HepG2 (cell line): Measurements from ENCODE around the gene GCN1. TPM values are rescaled to one million over a fixed set of nuclear protein-coding genes. Genes with fewer than 3 reads are reported as not detected.

ENCODE experiments used
- ATAC-seq: fragments of 200-7000 bp; cut with Tn5 transposase; 3 replicates; pipeline ENCODE4 v1.9.1; 2020; ENCODE audit warnings: mild to moderate bottlenecking, moderate library complexity
- BruUV-seq: library from RNA; stranded (reverse); fragments of 400-500 nt; replicated peaks from 2 replicates; lab custom pipeline; 2021; lab: Mats Ljungman, UMichigan
- CTCF ChIA-PET: fragments of 300-600 bp; formaldehyde crosslinking; extraction: SDS; loops from one replicate; lab custom pipeline; 2021; ENCODE audit warnings: low total read pairs, inconsistent platforms, low intra/inter-chr PET ratio; lab: Yijun Ruan, JAX
- POLR2A ChIA-PET: fragments of 350-600 bp; sonication (Branson Sonifier 250); formaldehyde crosslinking; loops from one replicate; lab custom pipeline; 2020; ENCODE audit warnings: antibody characterized with exemption, inconsistent platforms; lab: Yijun Ruan, JAX
- DNase-seq: peaks from one replicate; pipeline ENCODE4 v3.0.0-alpha.2; 2015; ENCODE audit warnings: low spot score
- FAIRE-seq: peaks from 3 replicates; lab custom pipeline; 2011; peaks lifted over from hg19 to GRCh38; lab: Jason Lieb, UNC
- H2AFZ ChIP-seq: one replicate; pipeline ENCODE4 v1.6.1; 2011; ENCODE audit warnings: low read length, inconsistent platforms
- H3K27ac ChIP-seq: fragments of 300-600 bp; 3 replicates; pipeline ENCODE4 v1.8.0; 2011; ENCODE audit warnings: mixed run types, mild to moderate bottlenecking, mixed read lengths, low read length, inconsistent platforms; ENCODE audit not compliant: insufficient read depth; ENCODE audit errors: extremely low read length
- H3K27me3 ChIP-seq, 2 experiments: fragments of 200-600 bp in 1 of 2; 2 replicates in 1 of 2; 3 replicates in 1 of 2; pipeline versions ENCODE4 v1.6.0 to v1.8.0; 2011; ENCODE audit warnings: low read length in 2 of 2, mild to moderate bottlenecking in 2 of 2, moderate library complexity in 2 of 2, inconsistent platforms in 1 of 2; ENCODE audit not compliant: insufficient read depth in 2 of 2, control insufficient read depth in 1 of 2
- H3K36me3 ChIP-seq, 2 experiments: fragments of 200-600 bp in 1 of 2; replicated peaks in 1 of 2; 2 replicates in 1 of 2; 3 replicates in 1 of 2; pipeline versions ENCODE4 v1.5.1 to v1.8.0; 2011; ENCODE audit warnings: low read length in 2 of 2, inconsistent platforms in 1 of 2; ENCODE audit not compliant: insufficient read depth in 2 of 2, control insufficient read depth in 1 of 2
- H3K4me1 ChIP-seq: 2 replicates; pipeline ENCODE4 v1.5.1; 2012; ENCODE audit warnings: low read length, inconsistent platforms; ENCODE audit not compliant: insufficient read depth
- H3K4me2 ChIP-seq: 2 replicates; pipeline ENCODE4 v1.6.0; 2011; ENCODE audit warnings: low read depth, low read length, inconsistent platforms
- H3K4me3 ChIP-seq, 3 experiments: fragments of 200-600 bp in 1 of 3; sonication (generic), shearing (Covaris generic) in 1 of 3; replicated peaks in 1 of 3; 2 replicates each; pipeline ENCODE4 v1.5.1; 2011 to 2016; ENCODE audit warnings: low read length in 3 of 3, inconsistent platforms in 2 of 3, low read depth in 2 of 3, mild to moderate bottlenecking in 2 of 3, control low read depth in 1 of 3, mixed read lengths in 1 of 3; ENCODE audit not compliant: insufficient read depth in 1 of 3
- H3K79me2 ChIP-seq: one replicate; pipeline ENCODE4 v1.6.1; 2011; ENCODE audit warnings: low read length, inconsistent platforms; ENCODE audit not compliant: insufficient read depth
- H3K9ac ChIP-seq: 2 replicates; pipeline ENCODE4 v1.6.0; 2011; ENCODE audit warnings: mild to moderate bottlenecking, low read depth, low read length, inconsistent platforms; ENCODE audit not compliant: insufficient read depth
- H3K9me3 ChIP-seq: 2 replicates; pipeline ENCODE4 v1.5.1; 2012; ENCODE audit warnings: mild to moderate bottlenecking, low read length
- H4K20me1 ChIP-seq: 2 replicates; pipeline ENCODE4 v1.6.0; 2011; ENCODE audit warnings: inconsistent platforms, mild to moderate bottlenecking, low read length, moderate library complexity; ENCODE audit not compliant: insufficient read depth
- AGO2 ChIP-seq: fragments of 200-400 bp; formaldehyde crosslinking; optimal IDR thresholded peaks from 2 replicates; pipeline ENCODE3; 2017; ENCODE audit warnings: mild to moderate bottlenecking, low read depth, low read length, moderate library complexity
- BCL6 ChIP-seq: IDR thresholded peaks from 2 replicates; pipeline ENCODE4 v1.6.1; 2016; ENCODE audit warnings: missing genetic modification reagents, missing compliant biosample characterization
- CBX1 ChIP-seq: IDR thresholded peaks from one replicate; pipeline ENCODE4 v1.6.1; 2016; ENCODE audit warnings: antibody characterized with exemption, low read depth
- MYC ChIP-seq: sonication (generic); formaldehyde crosslinking; IDR thresholded peaks from 2 replicates; pipeline ENCODE4 v1.9.0; 2021; ENCODE audit warnings: missing genetic modification reagents, borderline replicate concordance
- NPAS2 ChIP-seq: sonication (generic); formaldehyde crosslinking; IDR thresholded peaks from 2 replicates; pipeline ENCODE4 v1.8.0; 2022; ENCODE audit warnings: mild to moderate bottlenecking, missing genetic modification reagents, borderline replicate concordance
- TP53 ChIP-seq: sonication (generic); formaldehyde crosslinking; conservative IDR thresholded peaks from 2 replicates; pipeline ENCODE4 v1.4.0; 2020; ENCODE audit warnings: missing genetic modification reagents
- YEATS2 ChIP-seq: sonication (generic); formaldehyde crosslinking; IDR thresholded peaks from 2 replicates; pipeline ENCODE4 v1.4.0; 2020; ENCODE audit warnings: missing genetic modification reagents, borderline replicate concordance
- ZNF264 ChIP-seq: sonication (generic); formaldehyde crosslinking; IDR thresholded peaks from 2 replicates; pipeline ENCODE4 v1.4.0; 2020; ENCODE audit warnings: missing genetic modification reagents
- ZNF430 ChIP-seq: sonication (generic); formaldehyde crosslinking; IDR thresholded peaks from 2 replicates; pipeline ENCODE4 v1.9.0; 2021; ENCODE audit warnings: mild to moderate bottlenecking, missing genetic modification reagents
- ZNF543 ChIP-seq: sonication (generic); formaldehyde crosslinking; IDR thresholded peaks from 2 replicates; pipeline ENCODE4 v1.4.0; 2020; ENCODE audit warnings: mild to moderate bottlenecking, missing genetic modification reagents
- ZNF768 ChIP-seq: sonication (generic); formaldehyde crosslinking; IDR thresholded peaks from 2 replicates; pipeline ENCODE4 v1.4.0; 2020; ENCODE audit warnings: missing genetic modification reagents
- WGBS: methylation state at CpG from one replicate; pipeline ENCODE4 v1.1.6; 2017; ENCODE audit warnings: low lambda C conversion rate; 5-methylcytosine and 5-hydroxymethylcytosine counted together
- in situ Hi-C: cut with HindIII; loops from 2 replicates; pipeline ENCODE4 v1.10.0; 2017; ENCODE audit warnings: low pct_unique_long_range_greater_than_20kb; ENCODE audit not compliant: extremely low pct_ligation_motif_present
- intact Hi-C: fragments of 100-400 bp; cut with micrococcal nuclease; formaldehyde crosslinking; loops from one replicate; pipeline ENCODE4 v1.10.0; 2022; ENCODE audit not compliant: unreplicated experiment
- polyA plus RNA-seq, 8 experiments: library from polyadenylated mRNA; depleted of rRNA in 3 of 8; stranded (reverse) in 7 of 8; unstranded in 1 of 8; fragments of >200 nt; fragmentation: Illumina TruSeq in 4 of 8; extraction: Trizol in 4 of 8; gene quantifications; 2 replicates each; pipeline versions ENCODE4 v1.2.1 to v1.2.3, GENCODE V29; 2011 to 2016; ENCODE audit warnings: low read depth in 4 of 8, missing spikeins in 1 of 8, mixed read lengths in 1 of 8; ENCODE audit not compliant: insufficient read depth in 1 of 8
- total RNA-seq, 5 experiments: library from RNA; depleted of rRNA; stranded (reverse); fragments of >200 nt; fragmentation: Illumina TruSeq; extraction: Trizol; gene quantifications; 2 replicates each; pipeline ENCODE4 v1.2.3, GENCODE V29; 2016; ENCODE audit warnings: low read depth in 1 of 5
- TF ChIP-seq, protein P1 (sequence below): sonication (generic); formaldehyde crosslinking; IDR thresholded peaks from 2 replicates; pipeline ENCODE4 v1.4.0; 2020; ENCODE audit warnings: missing genetic modification reagents

GCN1 gene
- total and polyA plus RNA-seq, 2 of the 13 experiments (the other 11 are each of a cell fraction or from before 2014, with no cell fraction given), result 58.2 to 83.0 TPM

DNA sequence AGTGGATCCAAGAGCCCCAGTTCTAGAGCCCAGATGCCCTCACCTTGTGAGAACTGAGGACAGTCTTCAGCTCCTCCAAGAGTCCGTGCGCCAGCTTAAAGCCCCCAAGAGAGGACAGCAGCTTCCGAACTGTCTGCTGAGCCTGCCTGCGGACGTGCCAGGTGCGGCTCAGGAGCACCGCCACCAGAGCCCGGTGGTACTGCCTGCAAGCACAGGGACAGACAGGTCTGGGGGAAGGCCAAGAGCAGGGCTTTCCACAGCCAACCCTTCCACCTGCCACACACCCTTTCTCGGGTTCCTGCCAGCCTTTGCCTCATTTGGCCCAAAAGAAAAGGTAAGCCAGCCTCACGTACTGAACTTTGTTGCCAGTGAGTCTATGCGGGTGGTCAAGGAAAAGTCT lies 30.2 kb downstream of the GCN1 start:
- Histone ChIP-seq H4K20me1 (no peaks in the 10 kb centered on the region), H3K36me3 (peaks cover 52 to 71% of the 10 kb centered on the region in 2 experiments), H3K4me1 (peaks cover 6% of the 10 kb centered on the region; the same call in 1 of the 2 replicates), H3K9ac (no peak overlapping the region), H3K9me3 (no peaks in the 10 kb centered on the region), H3K27ac (no peak overlapping the region), H3K79me2 (no peaks in the 10 kb centered on the region), H2AFZ (no peak overlapping the region), H3K4me3 (no peak overlapping the region), H3K27me3 (no peaks in the 10 kb centered on the region), H3K4me2 (no peak overlapping the region)
- ATAC-seq (0 out of 3 replicates have a peak, but pooled peaks have one; percentile 12), DNase-seq (no peak), FAIRE-seq (no peak)
- intact Hi-C loops (no loop called here), in situ Hi-C loops (no loop called here)
- 95% methylated on average over 6 of the region's 11 CpGs for WGBS
- POLR2A ChIA-PET, result interaction anchor here (1.4 kb wide), 1 partner anchor 37 kb away, joined by 3 read pairs; the partner anchor contains the start of gene RPLP0
- TF ChIP-seq, protein P1, sequence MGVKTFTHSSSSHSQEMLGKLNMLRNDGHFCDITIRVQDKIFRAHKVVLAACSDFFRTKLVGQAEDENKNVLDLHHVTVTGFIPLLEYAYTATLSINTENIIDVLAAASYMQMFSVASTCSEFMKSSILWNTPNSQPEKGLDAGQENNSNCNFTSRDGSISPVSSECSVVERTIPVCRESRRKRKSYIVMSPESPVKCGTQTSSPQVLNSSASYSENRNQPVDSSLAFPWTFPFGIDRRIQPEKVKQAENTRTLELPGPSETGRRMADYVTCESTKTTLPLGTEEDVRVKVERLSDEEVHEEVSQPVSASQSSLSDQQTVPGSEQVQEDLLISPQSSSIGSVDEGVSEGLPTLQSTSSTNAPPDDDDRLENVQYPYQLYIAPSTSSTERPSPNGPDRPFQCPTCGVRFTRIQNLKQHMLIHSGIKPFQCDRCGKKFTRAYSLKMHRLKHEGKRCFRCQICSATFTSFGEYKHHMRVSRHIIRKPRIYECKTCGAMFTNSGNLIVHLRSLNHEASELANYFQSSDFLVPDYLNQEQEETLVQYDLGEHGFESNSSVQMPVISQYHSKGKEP (CRISPR knock-in tag), result no peak
- 0 out of 2 replicates have a peak, but pooled peaks have one; percentile 14 for TF ChIP-seq ZNF768 (CRISPR knock-in tag)
- no peak for TF ChIP-seq NPAS2 (CRISPR knock-in tag)
- no peak for TF ChIP-seq CBX1
- no peak for TF ChIP-seq TP53 (CRISPR knock-in tag)
- peak; percentile 50 for TF ChIP-seq AGO2
- TF ChIP-seq ZNF430 (CRISPR knock-in tag), result no peak
- TF ChIP-seq ZNF264, result no peak
- TF ChIP-seq MYC (CRISPR knock-in tag), result no peak
- no peak for TF ChIP-seq BCL6 (CRISPR knock-in tag)
- no peak for TF ChIP-seq YEATS2 (CRISPR knock-in tag)
- TF ChIP-seq ZNF543 (CRISPR knock-in tag), result no peak
- CTCF ChIA-PET, result no interaction called here
- no TSS peak for BruUV-seq
